HUES48 (cell line): ENCODE results near the gene TGM4.
A peak's percentile ranks its signal among the peaks of the same experiment; 100 is the strongest.
"Not testable (repeated sequence)": the region's sequence is repeated elsewhere in the genome, so short reads cannot be mapped to it uniquely, and the experiment has no call there.

ENCODE experiments used
- H3K27ac ChIP-seq: one replicate; pipeline ENCODE4 v1.7.0; 2013; ENCODE audit warnings: low read depth, low read length, inconsistent platforms
- H3K27me3 ChIP-seq: 2 replicates; pipeline ENCODE4 v1.6.1; 2013; ENCODE audit warnings: mild to moderate bottlenecking, low read length; ENCODE audit not compliant: control insufficient read depth, insufficient read depth
- H3K36me3 ChIP-seq: 2 replicates; pipeline ENCODE4 v1.6.1; 2013; ENCODE audit warnings: low read length; ENCODE audit not compliant: control insufficient read depth, insufficient read depth
- H3K4me1 ChIP-seq: 2 replicates; pipeline ENCODE4 v1.6.1; 2013; ENCODE audit warnings: mild to moderate bottlenecking, low read length; ENCODE audit not compliant: control insufficient read depth, insufficient read depth
- H3K4me3 ChIP-seq: 2 replicates; pipeline ENCODE4 v1.5.1; 2013; ENCODE audit warnings: mild to moderate bottlenecking, low read depth, low read length
- H3K9ac ChIP-seq: 2 replicates; pipeline ENCODE4 v1.6.1; 2013; ENCODE audit warnings: mild to moderate bottlenecking, low read depth, low read length, moderate library complexity
- H3K9me3 ChIP-seq: 2 replicates; pipeline ENCODE4 v1.6.1; 2013; ENCODE audit warnings: low read length; ENCODE audit not compliant: control insufficient read depth, insufficient read depth

TGM4 gene

DNA sequence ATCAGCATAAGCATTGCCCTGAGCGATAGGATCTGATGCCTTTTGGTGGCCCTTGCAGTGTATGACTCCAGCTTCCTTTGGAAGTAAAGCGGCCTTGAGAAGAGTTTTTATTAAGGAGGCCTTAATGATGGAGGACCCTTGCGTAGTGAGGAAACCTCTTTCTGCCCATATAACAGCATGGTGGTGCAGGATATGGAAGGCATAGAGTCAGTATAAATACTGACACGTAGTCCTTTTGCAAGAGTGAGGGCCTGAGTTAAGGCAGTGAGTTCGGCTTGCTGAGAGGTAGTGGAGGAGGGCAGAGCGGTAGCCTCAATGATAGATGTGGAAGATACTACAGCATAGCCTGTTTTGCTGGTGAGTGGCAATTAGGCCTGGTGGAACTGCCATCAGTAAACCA lies 17.7 kb upstream of the TGM4 start:
- peaks cover 29% of the 10 kb centered on the region for H3K36me3 ChIP-seq
- H3K4me3 ChIP-seq, H3K4me1 ChIP-seq: not testable (repeated sequence)

DNA sequence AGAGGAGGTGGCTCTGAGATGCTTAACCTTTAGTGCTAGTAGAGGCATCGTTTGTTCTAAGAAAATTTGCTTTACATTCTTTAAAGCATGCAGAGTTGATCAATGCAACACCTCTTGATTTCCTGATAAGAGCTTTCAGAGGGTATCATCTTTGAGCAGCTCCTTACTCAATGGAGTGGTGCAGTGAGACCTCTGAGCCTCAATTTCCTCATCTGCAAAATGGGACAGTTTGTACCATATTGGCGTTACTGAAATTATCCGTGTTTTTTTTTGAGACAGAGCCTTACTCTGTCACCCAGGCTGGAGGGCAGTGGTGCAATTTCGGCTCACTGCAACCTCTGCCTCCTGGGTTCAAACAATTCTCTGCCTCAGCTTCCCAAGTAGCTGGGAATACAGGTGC lies 14.3 kb upstream of the TGM4 start:
- no peak overlapping the region for H3K9ac ChIP-seq
- 0 out of 2 replicates have a peak, but pooled peaks cover under 1% of the 10 kb centered on the region for H3K36me3 ChIP-seq
- H3K4me3 ChIP-seq = no peak overlapping the region
- H3K9me3 ChIP-seq = no peaks in the 10 kb centered on the region
- peaks cover 6% of the 10 kb centered on the region for H3K4me1 ChIP-seq
- H3K27me3 ChIP-seq = no peaks in the 10 kb centered on the region
- H3K27ac ChIP-seq = no peak overlapping the region

More for the DNA sequence above, 17.7 kb upstream of the TGM4 start:
- not testable (repeated sequence) for H3K27me3 ChIP-seq, H3K9me3 ChIP-seq, H3K27ac ChIP-seq, H3K9ac ChIP-seq

DNA sequence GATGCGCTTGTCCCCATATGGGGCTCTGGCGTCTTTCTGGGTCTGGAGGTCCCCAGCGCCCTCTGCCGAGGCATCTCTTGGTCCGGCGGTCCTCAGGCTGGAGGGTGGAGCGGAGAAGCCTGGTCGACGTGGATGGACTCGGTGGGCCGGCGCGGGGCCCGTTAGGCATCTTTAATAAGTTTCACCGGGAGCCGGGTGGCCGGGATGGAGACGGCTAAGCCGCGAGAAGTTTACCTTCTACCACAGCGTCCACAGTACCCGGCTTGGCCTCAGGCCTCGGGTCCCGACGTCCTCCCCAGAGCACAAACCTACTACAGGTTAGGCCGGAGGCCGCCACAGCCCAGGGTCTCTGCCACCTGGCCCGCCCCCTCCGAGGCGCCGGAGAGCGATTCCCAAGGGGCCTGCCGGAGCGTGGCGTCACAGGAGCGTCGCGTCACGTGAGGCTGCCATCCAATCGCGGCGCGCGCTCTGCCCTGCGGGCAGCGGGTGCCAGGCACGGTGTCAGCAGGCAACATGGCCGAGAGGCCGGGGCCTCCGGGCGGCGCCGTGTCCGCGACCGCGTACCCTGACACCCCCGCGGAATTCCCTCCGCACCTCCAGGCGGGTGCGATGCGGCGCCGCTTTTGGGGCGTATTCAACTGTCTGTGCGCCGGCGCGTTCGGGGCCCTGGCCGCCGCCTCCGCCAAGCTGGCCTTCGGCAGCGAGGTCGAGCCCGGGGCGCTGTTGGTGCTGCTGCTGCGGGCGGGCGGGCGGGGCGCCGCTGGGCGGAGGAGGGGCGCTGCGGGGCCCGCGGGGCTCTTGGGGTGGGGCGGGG lies 12.8 kb upstream of the TGM4 start, which contains the start of gene TMEM42:
Gene TMEM42 (plus strand): TSS at position 501 of the 814 bp plus-strand sequence. CDS start 13 bp downstream, at position 514.
- H3K27me3 ChIP-seq = no peaks in the 10 kb centered on the region
- peak within 1 kb of the TSS; percentile 92 for H3K9ac ChIP-seq
- H3K36me3 ChIP-seq = 0 out of 2 replicates have a peak, but pooled peaks cover 6% of the 10 kb centered on the region
- no peaks in the 10 kb centered on the region for H3K9me3 ChIP-seq
- peak within 1 kb of the TSS; percentile 87 for H3K27ac ChIP-seq
- peaks cover 6% of the 10 kb centered on the region for H3K4me1 ChIP-seq
- peak within 1 kb of the TSS; percentile 76 for H3K4me3 ChIP-seq

DNA sequence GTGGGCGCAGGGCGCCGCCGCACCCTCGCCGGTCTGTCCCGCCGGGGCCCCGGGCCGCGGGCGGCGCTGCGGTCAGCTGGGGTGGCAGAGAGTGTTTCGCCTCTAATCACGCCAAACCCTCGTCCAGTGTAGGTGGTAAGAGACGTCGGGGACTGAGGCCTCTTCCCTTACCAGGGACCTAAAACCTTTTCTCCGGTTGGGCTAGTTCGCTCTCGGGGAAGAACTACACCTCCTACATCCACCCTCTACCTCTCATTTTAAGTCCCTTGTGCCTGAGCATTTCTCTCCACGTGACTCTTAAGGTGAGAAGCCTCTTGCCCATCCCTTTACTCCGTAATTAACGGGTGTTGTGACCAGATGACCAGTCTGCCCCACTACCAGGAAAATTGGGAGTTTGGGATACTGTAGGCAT lies 12.2 kb upstream of the TGM4 start:
- peaks cover 6% of the 10 kb centered on the region for H3K4me1 ChIP-seq
- peak overlapping the region; percentile 79 for H3K9ac ChIP-seq
- no peaks in the 10 kb centered on the region for H3K27me3 ChIP-seq
- H3K27ac ChIP-seq = no peak overlapping the region
- H3K4me3 ChIP-seq = peak overlapping the region; percentile 76
- H3K9me3 ChIP-seq = no peaks in the 10 kb centered on the region
- 0 out of 2 replicates have a peak, but pooled peaks cover 6% of the 10 kb centered on the region for H3K36me3 ChIP-seq

DNA sequence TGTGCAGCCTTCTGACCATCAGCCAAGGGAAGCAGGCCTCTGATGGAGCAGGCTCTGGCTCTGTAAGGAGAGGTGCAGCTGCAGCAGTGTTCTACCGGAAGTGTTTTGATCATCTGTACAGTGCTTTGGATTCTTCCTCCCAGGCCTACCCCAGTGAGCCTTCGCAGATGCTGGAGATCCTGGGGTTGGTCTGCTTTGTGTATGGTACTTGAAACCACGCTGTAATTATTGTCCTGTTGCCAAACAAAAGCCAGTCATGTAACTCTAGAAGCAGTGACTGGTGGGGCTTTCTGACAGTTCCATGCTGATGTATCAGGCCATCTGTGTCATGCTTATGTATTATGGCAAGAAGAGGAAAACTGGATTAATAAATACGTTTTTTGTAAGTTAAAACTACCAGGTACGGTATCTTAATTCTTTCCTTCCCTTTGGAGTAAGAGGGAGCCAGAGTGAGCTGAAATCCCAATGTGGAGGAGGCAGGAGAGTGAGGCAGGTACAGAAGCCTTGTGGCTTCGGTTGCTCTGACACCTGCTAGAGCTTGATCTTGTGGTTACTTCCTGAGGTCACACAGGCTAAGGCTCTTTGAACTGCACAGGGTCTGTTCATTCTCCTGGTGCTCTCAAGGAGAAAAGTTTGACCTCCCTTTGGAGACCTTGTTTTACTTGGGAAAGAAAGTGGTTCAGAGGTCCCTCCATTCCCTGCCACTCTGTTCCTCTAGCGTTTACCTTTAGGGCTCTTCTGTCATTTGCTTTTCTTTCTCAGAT lies 9.0 kb upstream of the TGM4 start:
- Histone ChIP-seq H3K4me1 (peaks cover 6% of the 10 kb centered on the region), H3K9ac (no peak overlapping the region), H3K27me3 (no peaks in the 10 kb centered on the region), H3K9me3 (no peaks in the 10 kb centered on the region), H3K36me3 (0 out of 2 replicates have a peak, but pooled peaks cover 6% of the 10 kb centered on the region), H3K4me3 (no peak overlapping the region), H3K27ac (no peak overlapping the region)

DNA sequence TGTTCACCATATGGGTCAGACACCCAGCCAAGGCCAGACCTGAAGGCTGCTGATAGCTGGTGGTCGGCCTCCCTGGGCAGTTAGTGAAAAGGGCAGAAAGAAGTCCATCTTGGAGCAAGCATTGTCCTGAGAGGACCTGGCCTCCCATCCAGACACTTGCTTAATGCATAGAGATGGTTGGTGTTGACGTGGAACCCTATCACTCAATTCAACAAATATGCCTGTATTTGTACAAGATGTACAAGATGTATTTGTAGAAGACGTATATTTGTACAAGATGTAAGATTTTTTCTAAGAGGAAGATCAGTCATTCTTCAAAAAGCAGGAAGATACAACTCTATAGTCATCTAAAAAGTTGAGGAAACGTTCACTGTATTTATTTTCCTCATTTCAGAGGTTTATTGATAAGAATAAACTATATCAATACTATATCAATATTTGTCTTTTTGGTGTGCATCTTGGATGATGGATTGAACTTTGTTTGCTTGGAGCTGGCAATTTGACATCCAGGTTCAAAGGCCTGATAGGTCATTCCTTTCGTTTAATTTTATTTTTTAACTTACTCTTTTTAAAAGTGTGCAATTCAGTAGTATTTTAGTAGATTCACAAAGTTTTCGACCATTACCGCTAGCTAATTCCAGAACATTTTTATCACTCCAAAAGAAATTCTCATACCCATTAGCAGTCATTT lies 6.8 kb upstream of the TGM4 start:
- H3K9me3 ChIP-seq = no peaks in the 10 kb centered on the region
- H3K36me3 ChIP-seq = 0 out of 2 replicates have a peak, but pooled peaks cover 6% of the 10 kb centered on the region
- no peak overlapping the region for H3K9ac ChIP-seq
- H3K27me3 ChIP-seq = no peaks in the 10 kb centered on the region
- H3K4me1 ChIP-seq = peaks cover 4% of the 10 kb centered on the region
- H3K4me3 ChIP-seq = no peak overlapping the region
- H3K27ac ChIP-seq = no peak overlapping the region

DNA sequence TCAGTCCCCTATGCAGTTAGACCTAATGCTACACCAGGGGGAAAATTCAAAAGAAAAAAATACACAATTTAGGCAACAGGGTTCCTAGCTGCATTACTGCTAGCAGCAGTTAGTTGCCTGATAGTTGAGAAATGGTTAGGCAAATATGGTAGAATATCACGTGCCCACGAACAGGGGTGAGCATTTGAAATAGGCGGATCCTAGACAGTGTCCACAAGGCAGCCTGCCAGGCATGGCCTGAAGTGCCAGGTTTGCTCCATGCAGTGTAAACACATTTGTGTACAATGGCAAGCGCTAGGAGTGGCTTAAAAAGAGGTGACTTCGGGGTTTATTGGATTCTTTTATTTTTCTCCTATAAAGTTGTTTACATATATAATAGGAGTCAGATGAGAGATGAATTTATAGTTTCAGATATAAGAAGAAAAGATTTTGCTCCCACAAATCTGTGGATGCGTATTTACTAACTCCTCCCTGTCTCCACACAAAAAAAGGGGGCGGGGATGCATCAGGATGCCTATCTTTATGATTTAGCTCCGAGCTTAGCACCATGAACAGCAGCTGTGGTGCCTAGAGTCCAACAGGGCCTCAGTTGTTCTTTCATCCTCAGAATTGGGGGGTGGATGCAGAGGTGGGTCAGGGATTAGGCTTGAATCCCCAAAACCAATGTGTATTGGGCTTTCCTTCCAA lies 3.9 kb upstream of the TGM4 start:
- Histone ChIP-seq H3K27me3 (no peaks in the 10 kb centered on the region), H3K4me1 (no peaks in the 10 kb centered on the region), H3K4me3 (no peak overlapping the region), H3K9ac (no peak overlapping the region), H3K36me3 (0 out of 2 replicates have a peak, but pooled peaks cover 2% of the 10 kb centered on the region), H3K27ac (no peak overlapping the region), H3K9me3 (no peaks in the 10 kb centered on the region)

DNA sequence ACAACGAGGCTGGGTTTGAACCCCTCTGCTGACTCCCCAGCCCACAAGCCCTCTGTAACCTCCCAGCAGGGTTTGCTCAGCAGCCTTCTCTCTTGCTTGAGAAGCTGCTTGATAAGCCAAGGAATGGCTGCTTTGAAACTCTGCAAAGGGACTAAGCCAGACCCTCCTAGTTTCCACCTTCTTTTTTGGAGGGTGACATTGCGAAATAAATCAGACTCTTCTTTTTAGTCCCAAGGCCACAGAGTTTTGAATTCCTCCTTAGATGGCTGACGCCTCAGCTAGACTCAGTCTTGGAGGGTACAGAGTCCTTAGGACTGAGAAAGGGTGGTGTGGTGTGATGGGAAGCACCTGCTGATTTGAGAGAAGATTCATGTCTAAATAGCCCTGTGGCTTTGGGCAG lies 1.2 kb downstream of the TGM4 start:
- H3K9me3 ChIP-seq = no peaks in the 10 kb centered on the region
- no peaks in the 10 kb centered on the region for H3K4me1 ChIP-seq
- H3K27me3 ChIP-seq = no peaks in the 10 kb centered on the region
- H3K27ac ChIP-seq = no peak overlapping the region
- H3K4me3 ChIP-seq = no peak overlapping the region
- H3K9ac ChIP-seq = no peak overlapping the region
- H3K36me3 ChIP-seq = no peaks in the 10 kb centered on the region

DNA sequence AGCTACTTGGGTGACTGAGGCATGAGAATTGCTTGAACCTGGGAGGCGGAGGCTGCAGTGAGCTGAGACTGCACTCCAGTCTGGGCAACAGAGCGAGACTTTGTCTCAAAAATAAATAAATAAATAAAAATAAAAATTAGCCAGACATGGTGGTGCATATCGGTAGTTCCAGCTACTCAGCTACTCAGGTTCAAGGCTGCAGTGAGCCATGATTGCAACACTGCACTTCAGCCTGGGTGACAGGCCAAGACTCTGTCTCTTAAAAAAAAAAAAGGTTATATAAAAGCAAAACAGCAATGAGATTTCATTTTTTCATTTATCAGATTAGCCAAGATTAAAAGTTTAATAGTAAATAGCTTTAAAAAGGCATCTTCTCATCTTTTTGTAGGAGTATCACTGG lies 2.9 kb downstream of the TGM4 start:
- no peaks in the 10 kb centered on the region for H3K4me1 ChIP-seq
- H3K9me3 ChIP-seq = no peaks in the 10 kb centered on the region
- H3K27ac ChIP-seq = no peak overlapping the region
- H3K9ac ChIP-seq = no peak overlapping the region
- no peaks in the 10 kb centered on the region for H3K27me3 ChIP-seq
- H3K36me3 ChIP-seq = no peaks in the 10 kb centered on the region
- H3K4me3 ChIP-seq = no peak overlapping the region

DNA sequence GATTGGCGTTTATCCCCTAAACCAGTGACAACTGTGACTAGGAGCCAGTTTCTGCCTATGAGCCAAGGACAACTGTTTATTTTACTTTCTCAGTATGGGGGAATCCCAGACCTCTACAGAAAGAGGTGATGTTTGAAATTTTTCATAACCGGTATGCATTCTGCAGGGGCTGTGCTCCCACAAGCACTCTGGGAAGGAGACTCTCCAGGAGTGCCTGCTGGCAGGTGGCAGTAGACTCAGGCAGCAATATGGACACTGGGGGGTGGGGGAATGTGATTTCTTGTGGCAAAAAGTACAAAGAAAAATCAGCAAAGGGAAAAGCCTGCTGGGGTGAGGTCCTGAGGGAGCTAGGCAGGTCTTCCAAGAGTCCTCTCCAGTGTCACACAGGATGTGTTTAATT lies 5.9 kb downstream of the TGM4 start:
- Histone ChIP-seq H3K27me3 (no peaks in the 10 kb centered on the region), H3K4me3 (no peak overlapping the region), H3K9me3 (no peaks in the 10 kb centered on the region), H3K27ac (no peak overlapping the region), H3K4me1 (no peaks in the 10 kb centered on the region; the same call in 1 of the 2 replicates), H3K9ac (no peak overlapping the region), H3K36me3 (no peaks in the 10 kb centered on the region)
